SK-N-SH treated with all-trans-retinoic acid at 6 μM for 48 hours (cell line): ENCODE measurements around the gene FGF3.

Experiments
- ATAC-seq: fragments of 200-7000 bp; cut with Tn5 transposase; 3 replicates; pipeline ENCODE4 v1.9.1; 2020; ENCODE audit warnings: mild to moderate bottlenecking, moderate library complexity
- BACH2 ChIP-seq: fragments of 250-450 bp; sonication (Bioruptor Pico); IDR thresholded peaks from 2 replicates; pipeline ENCODE4 v1.9.0; 2021; ENCODE audit warnings: mild to moderate bottlenecking, borderline replicate concordance
- CSDC2 ChIP-seq: fragments of 250-450 bp; sonication (Bioruptor Pico); IDR thresholded peaks from 2 replicates; pipeline ENCODE4 v1.5.0; 2020; ENCODE audit warnings: mild to moderate bottlenecking, moderate library complexity
- ESRRG ChIP-seq: fragments of 250-450 bp; sonication (Bioruptor Pico); IDR thresholded peaks from 2 replicates; pipeline ENCODE4 v1.6.1; 2021; ENCODE audit warnings: mild to moderate bottlenecking
- GLIS3 ChIP-seq: fragments of 250-450 bp; sonication (Bioruptor Pico); IDR thresholded peaks from 2 replicates; pipeline ENCODE4 v1.5.0; 2020; ENCODE audit warnings: mild to moderate bottlenecking, moderate library complexity
- ISL1 ChIP-seq: fragments of 250-450 bp; sonication (Bioruptor Pico); IDR thresholded peaks from 2 replicates; pipeline ENCODE4 v2.1.2; 2022; ENCODE audit warnings: mild to moderate bottlenecking, moderate library complexity
- PPARA ChIP-seq: fragments of 250-450 bp; sonication (Bioruptor Pico); IDR thresholded peaks from 2 replicates; pipeline ENCODE4 v1.5.0; 2020; ENCODE audit warnings: mild to moderate bottlenecking, borderline replicate concordance
- RARB ChIP-seq: fragments of 250-450 bp; sonication (Bioruptor Pico); IDR thresholded peaks from 2 replicates; pipeline ENCODE4 v1.8.0; 2021; ENCODE audit warnings: mild to moderate bottlenecking, moderate library complexity
- SNAI2 ChIP-seq: fragments of 250-450 bp; sonication (Bioruptor Pico); IDR thresholded peaks from 2 replicates; pipeline ENCODE4 v1.5.0; 2020; ENCODE audit warnings: mild to moderate bottlenecking, moderate library complexity
- TCF4 ChIP-seq: fragments of 250-450 bp; sonication (Bioruptor Pico); IDR thresholded peaks from 2 replicates; pipeline ENCODE4 v1.8.0; 2021; ENCODE audit warnings: mild to moderate bottlenecking, moderate library complexity, borderline replicate concordance
- TOX ChIP-seq: fragments of 250-450 bp; sonication (Bioruptor Pico); IDR thresholded peaks from 2 replicates; pipeline ENCODE4 v1.8.0; 2021; ENCODE audit warnings: mild to moderate bottlenecking, moderate library complexity, borderline replicate concordance
- ZFP3 ChIP-seq: fragments of 250-450 bp; sonication (Bioruptor Pico); IDR thresholded peaks from 2 replicates; pipeline ENCODE4 v1.5.0; 2020; ENCODE audit warnings: mild to moderate bottlenecking, moderate library complexity
- ZFP30 ChIP-seq: fragments of 450-650 bp; formaldehyde crosslinking; IDR thresholded peaks from 2 replicates; pipeline ENCODE4 v1.5.0; 2022; ENCODE audit warnings: mild to moderate bottlenecking, moderate library complexity
- ZNF565 ChIP-seq: fragments of 450-650 bp; formaldehyde crosslinking; conservative IDR thresholded peaks from 2 replicates; pipeline ENCODE4 v1.5.0; 2020; ENCODE audit warnings: low read depth, mild to moderate bottlenecking, moderate library complexity
- ZNF70 ChIP-seq: fragments of 450-650 bp; formaldehyde crosslinking; IDR thresholded peaks from 2 replicates; pipeline ENCODE4 v1.5.0; 2020; ENCODE audit warnings: mild to moderate bottlenecking, moderate library complexity
- ZNF8 ChIP-seq: fragments of 450-650 bp; formaldehyde crosslinking; IDR thresholded peaks from 2 replicates; pipeline ENCODE4 v1.5.0; 2020; ENCODE audit warnings: mild to moderate bottlenecking, moderate library complexity
- TF ChIP-seq, protein P1 (sequence below): fragments of 250-450 bp; sonication (Bioruptor Pico); IDR thresholded peaks from 2 replicates; pipeline ENCODE4 v1.8.0; 2020; ENCODE audit warnings: mild to moderate bottlenecking, moderate library complexity, borderline replicate concordance
- TF ChIP-seq, protein P2 (sequence below): fragments of 250-450 bp; sonication (Bioruptor Pico); IDR thresholded peaks from 2 replicates; pipeline ENCODE4 v1.5.1; 2021; ENCODE audit warnings: mild to moderate bottlenecking, moderate library complexity
- TF ChIP-seq, protein P3 (sequence below): fragments of 250-450 bp; sonication (Bioruptor Pico); IDR thresholded peaks from 2 replicates; pipeline ENCODE4 v1.5.0; 2020; ENCODE audit warnings: mild to moderate bottlenecking, moderate library complexity
- TF ChIP-seq, protein P4 (sequence below): fragments of 250-450 bp; sonication (Bioruptor Pico); IDR thresholded peaks from 2 replicates; pipeline ENCODE4 v1.5.1; 2020; ENCODE audit warnings: low read depth, mild to moderate bottlenecking, moderate library complexity

Gene FGF3

DNA sequence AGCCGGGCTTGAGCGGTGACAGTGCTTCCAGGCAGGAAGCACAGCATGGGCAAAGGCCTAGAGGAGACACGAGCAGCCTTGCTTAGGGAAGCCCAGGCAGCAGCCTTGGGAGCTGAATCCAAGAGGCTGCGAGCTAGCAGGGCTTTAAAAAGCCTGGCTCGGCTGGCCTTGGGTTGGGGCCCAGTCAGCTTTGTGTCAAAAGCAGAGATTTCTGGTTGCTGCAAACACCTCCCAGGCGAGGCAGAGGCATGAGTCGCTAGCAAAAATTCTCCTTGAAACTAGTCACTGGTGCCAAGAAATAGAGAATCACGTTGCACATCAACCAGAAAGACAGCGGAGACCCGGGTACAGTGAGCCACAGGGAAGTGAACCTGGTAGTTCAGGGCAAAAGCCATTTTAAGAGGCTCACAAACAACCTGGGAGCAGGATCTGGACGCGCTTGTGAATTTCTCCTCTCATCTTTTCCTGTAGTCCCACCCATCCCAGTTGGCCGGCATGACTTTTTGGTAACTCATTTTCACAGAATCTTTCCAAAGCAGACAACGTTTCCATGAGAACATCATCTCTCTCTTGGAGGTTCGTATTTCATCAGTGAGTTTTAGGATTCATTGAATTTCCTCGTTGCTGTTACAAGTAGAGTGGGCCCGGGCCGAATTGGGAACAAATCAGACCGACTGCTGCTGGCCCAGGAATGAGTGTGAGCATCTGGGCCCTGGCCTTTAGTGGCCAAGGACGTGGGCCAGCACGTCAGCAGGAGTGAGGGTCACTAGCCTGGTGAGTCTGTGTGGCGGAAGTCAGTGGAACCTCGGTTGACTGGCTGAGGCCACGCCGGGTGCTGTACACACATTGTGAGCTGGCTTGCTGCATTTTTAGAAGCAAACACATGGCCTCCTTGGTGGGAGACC is 27.7 kb downstream of the FGF3 start:
- TF ChIP-seq, protein P1, sequence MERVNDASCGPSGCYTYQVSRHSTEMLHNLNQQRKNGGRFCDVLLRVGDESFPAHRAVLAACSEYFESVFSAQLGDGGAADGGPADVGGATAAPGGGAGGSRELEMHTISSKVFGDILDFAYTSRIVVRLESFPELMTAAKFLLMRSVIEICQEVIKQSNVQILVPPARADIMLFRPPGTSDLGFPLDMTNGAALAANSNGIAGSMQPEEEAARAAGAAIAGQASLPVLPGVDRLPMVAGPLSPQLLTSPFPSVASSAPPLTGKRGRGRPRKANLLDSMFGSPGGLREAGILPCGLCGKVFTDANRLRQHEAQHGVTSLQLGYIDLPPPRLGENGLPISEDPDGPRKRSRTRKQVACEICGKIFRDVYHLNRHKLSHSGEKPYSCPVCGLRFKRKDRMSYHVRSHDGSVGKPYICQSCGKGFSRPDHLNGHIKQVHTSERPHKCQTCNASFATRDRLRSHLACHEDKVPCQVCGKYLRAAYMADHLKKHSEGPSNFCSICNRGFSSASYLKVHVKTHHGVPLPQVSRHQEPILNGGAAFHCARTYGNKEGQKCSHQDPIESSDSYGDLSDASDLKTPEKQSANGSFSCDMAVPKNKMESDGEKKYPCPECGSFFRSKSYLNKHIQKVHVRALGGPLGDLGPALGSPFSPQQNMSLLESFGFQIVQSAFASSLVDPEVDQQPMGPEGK (CRISPR knock-in tag): no peak
- TF ChIP-seq, protein P2, sequence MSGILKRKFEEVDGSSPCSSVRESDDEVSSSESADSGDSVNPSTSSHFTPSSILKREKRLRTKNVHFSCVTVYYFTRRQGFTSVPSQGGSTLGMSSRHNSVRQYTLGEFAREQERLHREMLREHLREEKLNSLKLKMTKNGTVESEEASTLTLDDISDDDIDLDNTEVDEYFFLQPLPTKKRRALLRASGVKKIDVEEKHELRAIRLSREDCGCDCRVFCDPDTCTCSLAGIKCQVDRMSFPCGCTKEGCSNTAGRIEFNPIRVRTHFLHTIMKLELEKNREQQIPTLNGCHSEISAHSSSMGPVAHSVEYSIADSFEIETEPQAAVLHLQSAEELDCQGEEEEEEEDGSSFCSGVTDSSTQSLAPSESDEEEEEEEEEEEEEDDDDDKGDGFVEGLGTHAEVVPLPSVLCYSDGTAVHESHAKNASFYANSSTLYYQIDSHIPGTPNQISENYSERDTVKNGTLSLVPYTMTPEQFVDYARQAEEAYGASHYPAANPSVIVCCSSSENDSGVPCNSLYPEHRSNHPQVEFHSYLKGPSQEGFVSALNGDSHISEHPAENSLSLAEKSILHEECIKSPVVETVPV (CRISPR knock-in tag): no peak
- TF ChIP-seq TCF4 (CRISPR knock-in tag) (no peak), ZNF8 (CRISPR knock-in tag) (no peak), ZFP30 (no peak), ISL1 (CRISPR knock-in tag) (no peak), RARB (CRISPR knock-in tag) (no peak), PPARA (no peak), CSDC2 (CRISPR knock-in tag) (no peak), ESRRG (CRISPR knock-in tag) (no peak), SNAI2 (CRISPR knock-in tag) (no peak), BACH2 (CRISPR knock-in tag) (no peak), ZNF565 (CRISPR knock-in tag) (no peak), GLIS3 (CRISPR knock-in tag) (no peak), ZFP3 (CRISPR knock-in tag) (no peak)
- TF ChIP-seq, protein P3, sequence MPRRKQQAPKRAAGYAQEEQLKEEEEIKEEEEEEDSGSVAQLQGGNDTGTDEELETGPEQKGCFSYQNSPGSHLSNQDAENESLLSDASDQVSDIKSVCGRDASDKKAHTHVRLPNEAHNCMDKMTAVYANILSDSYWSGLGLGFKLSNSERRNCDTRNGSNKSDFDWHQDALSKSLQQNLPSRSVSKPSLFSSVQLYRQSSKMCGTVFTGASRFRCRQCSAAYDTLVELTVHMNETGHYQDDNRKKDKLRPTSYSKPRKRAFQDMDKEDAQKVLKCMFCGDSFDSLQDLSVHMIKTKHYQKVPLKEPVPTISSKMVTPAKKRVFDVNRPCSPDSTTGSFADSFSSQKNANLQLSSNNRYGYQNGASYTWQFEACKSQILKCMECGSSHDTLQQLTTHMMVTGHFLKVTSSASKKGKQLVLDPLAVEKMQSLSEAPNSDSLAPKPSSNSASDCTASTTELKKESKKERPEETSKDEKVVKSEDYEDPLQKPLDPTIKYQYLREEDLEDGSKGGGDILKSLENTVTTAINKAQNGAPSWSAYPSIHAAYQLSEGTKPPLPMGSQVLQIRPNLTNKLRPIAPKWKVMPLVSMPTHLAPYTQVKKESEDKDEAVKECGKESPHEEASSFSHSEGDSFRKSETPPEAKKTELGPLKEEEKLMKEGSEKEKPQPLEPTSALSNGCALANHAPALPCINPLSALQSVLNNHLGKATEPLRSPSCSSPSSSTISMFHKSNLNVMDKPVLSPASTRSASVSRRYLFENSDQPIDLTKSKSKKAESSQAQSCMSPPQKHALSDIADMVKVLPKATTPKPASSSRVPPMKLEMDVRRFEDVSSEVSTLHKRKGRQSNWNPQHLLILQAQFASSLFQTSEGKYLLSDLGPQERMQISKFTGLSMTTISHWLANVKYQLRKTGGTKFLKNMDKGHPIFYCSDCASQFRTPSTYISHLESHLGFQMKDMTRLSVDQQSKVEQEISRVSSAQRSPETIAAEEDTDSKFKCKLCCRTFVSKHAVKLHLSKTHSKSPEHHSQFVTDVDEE (CRISPR knock-in tag): no peak
- TF ChIP-seq, protein P4, sequence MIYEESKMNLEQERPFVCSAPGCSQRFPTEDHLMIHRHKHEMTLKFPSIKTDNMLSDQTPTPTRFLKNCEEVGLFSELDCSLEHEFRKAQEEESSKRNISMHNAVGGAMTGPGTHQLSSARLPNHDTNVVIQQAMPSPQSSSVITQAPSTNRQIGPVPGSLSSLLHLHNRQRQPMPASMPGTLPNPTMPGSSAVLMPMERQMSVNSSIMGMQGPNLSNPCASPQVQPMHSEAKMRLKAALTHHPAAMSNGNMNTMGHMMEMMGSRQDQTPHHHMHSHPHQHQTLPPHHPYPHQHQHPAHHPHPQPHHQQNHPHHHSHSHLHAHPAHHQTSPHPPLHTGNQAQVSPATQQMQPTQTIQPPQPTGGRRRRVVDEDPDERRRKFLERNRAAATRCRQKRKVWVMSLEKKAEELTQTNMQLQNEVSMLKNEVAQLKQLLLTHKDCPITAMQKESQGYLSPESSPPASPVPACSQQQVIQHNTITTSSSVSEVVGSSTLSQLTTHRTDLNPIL (CRISPR knock-in tag): no peak
- ATAC-seq: peak; percentile 85

DNA sequence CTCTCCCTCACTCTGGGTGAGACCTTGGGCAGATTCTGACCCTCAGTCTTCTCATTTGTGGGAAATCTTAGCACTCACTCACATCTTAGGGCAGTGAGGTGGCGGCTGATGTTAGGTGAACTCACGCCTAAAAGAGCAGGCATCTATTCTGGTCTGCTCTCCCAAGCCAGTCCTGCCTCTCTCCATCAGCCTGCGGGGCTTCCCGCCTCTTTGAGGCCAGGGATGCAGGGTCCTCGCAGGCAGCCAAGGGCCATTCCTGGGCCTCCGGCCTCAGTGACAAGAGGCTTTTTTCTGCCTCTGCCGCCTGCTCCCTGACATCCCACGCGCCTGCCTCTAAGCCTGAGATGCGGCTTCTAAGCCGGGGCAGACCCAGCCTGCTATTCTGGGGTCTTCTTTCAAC is 30.3 kb downstream of the FGF3 start:
- no peak for ATAC-seq
- TF ChIP-seq ZNF70 (CRISPR knock-in tag): no peak
- TF ChIP-seq ISL1 (CRISPR knock-in tag): no peak
- no peak for TF ChIP-seq SNAI2 (CRISPR knock-in tag)
- no peak for TF ChIP-seq PPARA
- TF ChIP-seq, protein P2 (CRISPR knock-in tag): no peak
- TF ChIP-seq BACH2 (CRISPR knock-in tag): no peak
- no peak for TF ChIP-seq ZNF8 (CRISPR knock-in tag)
- TF ChIP-seq, all 23 proteins: peak for 0

DNA sequence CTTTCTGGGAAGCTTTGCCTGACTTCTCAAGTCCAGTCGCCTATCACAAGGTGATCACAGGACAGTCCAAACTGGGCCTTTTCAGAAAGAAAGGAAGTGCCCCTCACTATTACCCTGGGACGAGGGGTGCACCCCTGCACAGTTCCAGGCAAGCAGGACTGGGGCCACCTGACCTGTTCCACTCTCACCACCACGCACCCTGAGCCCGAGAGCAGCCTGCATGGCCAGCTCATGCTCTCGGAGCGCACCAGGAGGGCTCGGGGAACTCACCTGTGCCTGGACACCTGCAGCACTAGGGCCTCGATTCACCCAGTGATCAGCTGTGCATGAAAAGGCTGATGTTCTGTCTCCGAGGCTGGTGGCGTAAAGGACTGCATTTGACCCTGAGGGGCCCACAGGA is 31.3 kb downstream of the FGF3 start:
- no peak for ATAC-seq
- TF ChIP-seq SNAI2 (CRISPR knock-in tag) (no peak), TCF4 (CRISPR knock-in tag) (no peak), TOX (CRISPR knock-in tag) (no peak), ISL1 (CRISPR knock-in tag) (no peak), ZNF70 (CRISPR knock-in tag) (no peak), ZFP3 (CRISPR knock-in tag) (no peak)
- TF ChIP-seq, protein P2 (CRISPR knock-in tag): no peak
- TF ChIP-seq, protein P4 (CRISPR knock-in tag): no peak
- TF ChIP-seq, protein P1 (CRISPR knock-in tag): no peak
- TF ChIP-seq, all 23 proteins: peak for 0
